GM12878 (cell line): ENCODE data around the gene SPDYE1. TPM values are rescaled to one million over a fixed set of nuclear protein-coding genes. Genes with fewer than 3 reads are reported as not detected.
"Not testable (repeated sequence)": the region's sequence is repeated elsewhere in the genome, so short reads cannot be mapped to it uniquely, and the experiment has no call there.

ENCODE experiments used
- ATAC-seq: fragments of 200-7000 bp; cut with Tn5 transposase; 3 replicates; pipeline ENCODE4 v1.9.1; 2020; ENCODE audit warnings: mild to moderate bottlenecking, moderate library complexity
- BruUV-seq: library from RNA; stranded (reverse); fragments of 400-500 nt; replicated peaks from 2 replicates; lab custom pipeline; 2021; lab: Mats Ljungman, UMichigan
- CTCF ChIA-PET: fragments of 300-600 bp; sonication (Branson Sonifier 250); formaldehyde crosslinking; extraction: SDS; loops from one replicate; lab custom pipeline; 2021; ENCODE audit warnings: inconsistent platforms; lab: Yijun Ruan, JAX
- POLR2A ChIA-PET: fragments of 350-600 bp; formaldehyde crosslinking; extraction: SDS; loops from one replicate; lab custom pipeline; 2021; ENCODE audit warnings: inconsistent platforms; lab: Charles Lee
- RAD21 ChIA-PET: fragments of 300-600 bp; sonication (Branson Sonifier 250); formaldehyde crosslinking; loops from one replicate; lab custom pipeline; 2023; ENCODE audit warnings: antibody characterized with exemption; ENCODE audit not compliant: unreplicated experiment; lab: Charles Lee
- SMC1A ChIA-PET: fragments of 300-600 bp; sonication (Branson Sonifier 250); formaldehyde crosslinking; loops from one replicate; lab custom pipeline; 2023; ENCODE audit not compliant: unreplicated experiment, uncharacterized antibody; lab: Charles Lee
- DNase-seq: peaks from one replicate; pipeline ENCODE4 v3.0.0-alpha.2; 2011; ENCODE audit warnings: low read depth, low spot score
- FAIRE-seq: peaks from 3 replicates; lab custom pipeline; 2011; peaks lifted over from hg19 to GRCh38; lab: Jason Lieb, UNC
- H2AFZ ChIP-seq: 2 replicates; pipeline ENCODE4 v1.6.0; 2011; ENCODE audit warnings: low read depth, low read length, control low read depth; ENCODE audit not compliant: control insufficient read depth
- H3K27ac ChIP-seq: 2 replicates; pipeline ENCODE4 v1.5.1; 2011; ENCODE audit warnings: control low read depth; ENCODE audit not compliant: control insufficient read depth, insufficient read depth
- H3K27me3 ChIP-seq, 2 experiments: replicated peaks in 1 of 2; 2 replicates each; pipeline versions ENCODE4 v1.6.0 to v1.6.1; 2011; ENCODE audit warnings: low read length in 1 of 2; ENCODE audit not compliant: control insufficient read depth in 2 of 2, insufficient read depth in 2 of 2
- H3K36me3 ChIP-seq, 2 experiments: 2 replicates each; pipeline ENCODE4 v1.5.1; 2011; ENCODE audit warnings: low read length in 1 of 2; ENCODE audit not compliant: control insufficient read depth in 2 of 2, insufficient read depth in 2 of 2
- H3K4me1 ChIP-seq: 2 replicates; pipeline ENCODE4 v1.6.1; 2011; ENCODE audit warnings: mild to moderate bottlenecking, low read length, moderate library complexity, mixed read lengths; ENCODE audit not compliant: control insufficient read depth, insufficient read depth
- H3K4me2 ChIP-seq: 2 replicates; pipeline ENCODE4 v1.6.0; 2011; ENCODE audit warnings: control low read depth; ENCODE audit not compliant: control insufficient read depth, insufficient read depth
- H3K4me3 ChIP-seq: fragments of 200-600 bp; sonication (generic); 2 replicates; pipeline ENCODE4 v1.5.1; 2016
- H3K79me2 ChIP-seq: 2 replicates; pipeline ENCODE4 v1.6.0; 2011; ENCODE audit warnings: low read length; ENCODE audit not compliant: control insufficient read depth, insufficient read depth
- H3K9ac ChIP-seq: 2 replicates; pipeline ENCODE4 v1.8.0; 2011; ENCODE audit warnings: low read length, control low read depth, mixed read lengths; ENCODE audit not compliant: control insufficient read depth, insufficient read depth
- H3K9me3 ChIP-seq: replicated peaks from 3 replicates; pipeline ENCODE4 v1.5.1; 2011; ENCODE audit warnings: mild to moderate bottlenecking, low read length; ENCODE audit not compliant: control insufficient read depth, insufficient read depth
- H4K20me1 ChIP-seq: 2 replicates; pipeline ENCODE4 v1.6.0; 2011; ENCODE audit not compliant: control insufficient read depth, insufficient read depth
- BACH1 ChIP-seq: fragments of 450-650 bp; IDR thresholded peaks from 2 replicates; pipeline ENCODE4 v1.6.1; 2017; ENCODE audit warnings: mild to moderate bottlenecking, borderline replicate concordance
- BHLHE40 ChIP-seq, 2 experiments: fragments of 450-650 bp in 1 of 2; IDR thresholded peaks; 2 replicates each; pipeline ENCODE4 v1.6.1; 2011 to 2017; ENCODE audit warnings: low read depth in 2 of 2, borderline replicate concordance in 1 of 2, improper control_type of control experiment in 1 of 2, low read length in 1 of 2, mild to moderate bottlenecking in 1 of 2
- CTCF ChIP-seq, 3 experiments: IDR thresholded peaks in 2 of 3; conservative IDR thresholded peaks in 1 of 3; 2 replicates each; pipeline ENCODE4 v1.5.1; 2011; ENCODE audit warnings: low read depth in 3 of 3, low read length in 3 of 3, mild to moderate bottlenecking in 3 of 3, control low read depth in 2 of 3, moderate library complexity in 2 of 3, inconsistent platforms in 1 of 3, mixed read lengths in 1 of 3; ENCODE audit not compliant: control insufficient read depth in 2 of 3, insufficient read depth in 1 of 3; ENCODE audit errors: extremely low read depth in 1 of 3
- DPF2 ChIP-seq: fragments of 450-650 bp; IDR thresholded peaks from 2 replicates; pipeline ENCODE4 v1.6.1; 2017; ENCODE audit warnings: mild to moderate bottlenecking
- IKZF1 ChIP-seq: fragments of 450-650 bp; conservative IDR thresholded peaks from 2 replicates; pipeline ENCODE4 v1.6.1; 2017; ENCODE audit warnings: antibody characterized with exemption, mild to moderate bottlenecking
- NR2F1 ChIP-seq: fragments of 450-650 bp; conservative IDR thresholded peaks from 2 replicates; pipeline ENCODE4 v1.6.1; 2017; ENCODE audit warnings: mild to moderate bottlenecking
- POLR2A ChIP-seq: IDR thresholded peaks from 2 replicates; pipeline ENCODE4 v1.6.1; 2011; ENCODE audit warnings: low read depth, mild to moderate bottlenecking, low read length
- RB1 ChIP-seq: fragments of 450-650 bp; formaldehyde crosslinking; IDR thresholded peaks from 2 replicates; pipeline ENCODE4 v1.6.1; 2017; ENCODE audit warnings: mild to moderate bottlenecking, borderline replicate concordance
- SMC3 ChIP-seq: IDR thresholded peaks from 2 replicates; pipeline ENCODE4 v1.6.1; 2011; ENCODE audit warnings: low read length, improper control_type of control experiment, borderline replicate concordance
- TCF12 ChIP-seq: IDR thresholded peaks from 2 replicates; pipeline ENCODE4 v1.6.1; 2011; ENCODE audit warnings: low read depth, mild to moderate bottlenecking, low read length
- ZNF24 ChIP-seq: fragments of 450-650 bp; IDR thresholded peaks from 2 replicates; pipeline ENCODE4 v1.6.1; 2017; ENCODE audit warnings: antibody characterized with exemption, mild to moderate bottlenecking
- WGBS: methylation state at CpG from one replicate; pipeline ENCODE4 v1.1.6; 2016; ENCODE audit warnings: low lambda C conversion rate; ENCODE audit not compliant: insufficient replicate concordance, insufficient coverage; ENCODE audit errors: missing lambda C conversion rate; 5-methylcytosine and 5-hydroxymethylcytosine counted together
- in situ Hi-C: fragments of 300-500 bp; cut with MboI; formaldehyde crosslinking; loops from 9 replicates; pipeline ENCODE4 v1.14.3; 2018; ENCODE audit warnings: mixed read lengths
- intact Hi-C: fragments of 100-400 bp; cut with micrococcal nuclease; formaldehyde crosslinking; loops from one replicate; pipeline ENCODE4 v1.14.2; 2022; ENCODE audit not compliant: unreplicated experiment
- polyA plus RNA-seq, 11 experiments: library from polyadenylated mRNA; depleted of rRNA in 4 of 11; unstranded in 6 of 11; stranded (reverse) in 5 of 11; fragments of >200 nt; fragmentation: Nextera tagmentation in 4 of 11; fragmentation: Illumina TruSeq in 1 of 11; extraction: Ambion mirVana in 4 of 11; extraction: Trizol in 1 of 11; gene quantifications; 1 replicate in 1 of 11; 2 replicates in 10 of 11; pipeline versions ENCODE4 v1.2.1 to v1.2.3, GENCODE V29; 2011 to 2016; ENCODE audit warnings: inconsistent platforms in 2 of 11, missing spikeins in 2 of 11, low read depth in 1 of 11
- total RNA-seq, 4 experiments: library from RNA; depleted of rRNA in 3 of 4; stranded (reverse); fragments of >200 nt in 3 of 4; fragmentation: Illumina TruSeq in 1 of 4; extraction: Trizol in 1 of 4; gene quantifications; 2 replicates each; pipeline versions ENCODE4 v1.2.1 to v1.2.3, GENCODE V29; 2013 to 2021
- TF ChIP-seq, protein P1 (sequence below): fragments of 450-650 bp; IDR thresholded peaks from 2 replicates; pipeline ENCODE4 v1.6.1; 2017; ENCODE audit warnings: mild to moderate bottlenecking, moderate library complexity

SPDYE1 gene
- total and polyA plus RNA-seq, 10 of the 15 experiments (the other 5 are each of a cell fraction or from before 2014, with no cell fraction given) = 0.04 to 1.3 (median 0.07) TPM; not detected in 3

GRCh38 chr7:44040493-44040891 lies 42.8 kb downstream of the SPDYE1 start:
- H3K36me3 ChIP-seq, H3K27me3 ChIP-seq, in situ Hi-C loops, H3K27ac ChIP-seq, H4K20me1 ChIP-seq, POLR2A ChIA-PET, intact Hi-C loops, CTCF ChIA-PET, H3K4me1 ChIP-seq, FAIRE-seq, H3K9me3 ChIP-seq, BruUV-seq, SMC1A ChIA-PET, DNase-seq, RAD21 ChIA-PET: not testable (repeated sequence)
- Histone ChIP-seq H3K4me2 (peak overlapping the region; percentile 60), H2AFZ (peak overlapping the region; percentile 69), H3K4me3 (0 out of 2 replicates have a peak overlapping the region, but pooled peaks have one; percentile 20), H3K9ac (peak overlapping the region; percentile 20; the same call in 1 of the 2 replicates), H3K79me2 (peaks cover 14% of the 10 kb centered on the region)
- TF ChIP-seq ZNF24 (0 out of 2 replicates have a peak, but pooled peaks have one; percentile 30), TCF12 (0 out of 2 replicates have a peak, but pooled peaks have one; percentile 30), RB1 (0 out of 2 replicates have a peak, but pooled peaks have one; percentile 44), SMC3 (peak; percentile 9; the same call in 1 of the 2 replicates), CTCF (IDR thresholded peaks at IDR 0.05 in 2 of 3, conservative IDR thresholded peaks at IDR 0.05 in 1 of 3; ENCODE audit: control insufficient read depth in 2 of 3, extremely low read depth in 1 of 3, insufficient read depth in 1 of 3, low read depth in 3 of 3, low read length in 3 of 3) (peak in 1 of 3 experiments; percentile 25; a peak in 2 of 6 replicates), BACH1 (peak; percentile 85; the same call in 1 of the 2 replicates), POLR2A (peak; percentile 68), BHLHE40 (IDR thresholded peaks at IDR 0.05; ENCODE audit: borderline replicate concordance in 1 of 2, low read depth in 2 of 2, low read length in 1 of 2) (peak in 1 of 2 experiments; percentile 60; a peak in 1 of 4 replicates), IKZF1 (0 out of 2 replicates have a peak, but pooled peaks have one; percentile 36), DPF2 (0 out of 2 replicates have a peak, but pooled peaks have one; percentile 40), NR2F1 (0 out of 2 replicates have a peak, but pooled peaks have one; percentile 37)
- TF ChIP-seq, protein P1, sequence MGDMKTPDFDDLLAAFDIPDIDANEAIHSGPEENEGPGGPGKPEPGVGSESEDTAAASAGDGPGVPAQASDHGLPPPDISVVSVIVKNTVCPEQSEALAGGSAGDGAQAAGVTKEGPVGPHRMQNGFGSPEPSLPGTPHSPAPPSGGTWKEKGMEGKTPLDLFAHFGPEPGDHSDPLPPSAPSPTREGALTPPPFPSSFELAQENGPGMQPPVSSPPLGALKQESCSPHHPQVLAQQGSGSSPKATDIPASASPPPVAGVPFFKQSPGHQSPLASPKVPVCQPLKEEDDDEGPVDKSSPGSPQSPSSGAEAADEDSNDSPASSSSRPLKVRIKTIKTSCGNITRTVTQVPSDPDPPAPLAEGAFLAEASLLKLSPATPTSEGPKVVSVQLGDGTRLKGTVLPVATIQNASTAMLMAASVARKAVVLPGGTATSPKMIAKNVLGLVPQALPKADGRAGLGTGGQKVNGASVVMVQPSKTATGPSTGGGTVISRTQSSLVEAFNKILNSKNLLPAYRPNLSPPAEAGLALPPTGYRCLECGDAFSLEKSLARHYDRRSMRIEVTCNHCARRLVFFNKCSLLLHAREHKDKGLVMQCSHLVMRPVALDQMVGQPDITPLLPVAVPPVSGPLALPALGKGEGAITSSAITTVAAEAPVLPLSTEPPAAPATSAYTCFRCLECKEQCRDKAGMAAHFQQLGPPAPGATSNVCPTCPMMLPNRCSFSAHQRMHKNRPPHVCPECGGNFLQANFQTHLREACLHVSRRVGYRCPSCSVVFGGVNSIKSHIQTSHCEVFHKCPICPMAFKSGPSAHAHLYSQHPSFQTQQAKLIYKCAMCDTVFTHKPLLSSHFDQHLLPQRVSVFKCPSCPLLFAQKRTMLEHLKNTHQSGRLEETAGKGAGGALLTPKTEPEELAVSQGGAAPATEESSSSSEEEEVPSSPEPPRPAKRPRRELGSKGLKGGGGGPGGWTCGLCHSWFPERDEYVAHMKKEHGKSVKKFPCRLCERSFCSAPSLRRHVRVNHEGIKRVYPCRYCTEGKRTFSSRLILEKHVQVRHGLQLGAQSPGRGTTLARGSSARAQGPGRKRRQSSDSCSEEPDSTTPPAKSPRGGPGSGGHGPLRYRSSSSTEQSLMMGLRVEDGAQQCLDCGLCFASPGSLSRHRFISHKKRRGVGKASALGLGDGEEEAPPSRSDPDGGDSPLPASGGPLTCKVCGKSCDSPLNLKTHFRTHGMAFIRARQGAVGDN = peak; percentile 77
- under 1% methylated on average over 40 of the region's 46 CpGs for WGBS
- peak; percentile 61 for ATAC-seq
